Measurements from ENCODE around the gene DNAJB14. TPM values are rescaled to one million over a fixed set of nuclear protein-coding genes. Genes with fewer than 3 reads are reported as not detected.
A peak's percentile ranks its signal among the peaks of the same experiment; 100 is the strongest.

Gene DNAJB14
- total RNA-seq, 1 donor from 2014 or later, result 32.1 TPM

GRCh38 chr4:99887837-99888236, 58.6 kb downstream of the DNAJB14 start:
- H3K27me3 ChIP-seq (ENCODE audit: control insufficient read depth, insufficient read depth, low read length), result no peaks in the 10 kb centered on the region
- no peak for TF ChIP-seq CTCF (IDR thresholded peaks at IDR 0.05; ENCODE audit: insufficient read depth, low read length, severe bottlenecking)
- H3K36me3 ChIP-seq (ENCODE audit: control insufficient read depth, insufficient read depth, low read length), result peaks cover 1% of the 10 kb centered on the region
- FAIRE-seq, result no peak
- no peak for DNase-seq (ENCODE audit: low read depth)
- H3K4me3 ChIP-seq (ENCODE audit: low read depth, low read length), result no peak overlapping the region

GRCh38 chr4:99886146-99886545, 60.3 kb downstream of the DNAJB14 start:
- no peak for TF ChIP-seq CTCF (IDR thresholded peaks at IDR 0.05; ENCODE audit: insufficient read depth, low read length, severe bottlenecking)
- H3K27me3 ChIP-seq (ENCODE audit: control insufficient read depth, insufficient read depth, low read length), result no peaks in the 10 kb centered on the region
- no peak for FAIRE-seq
- H3K36me3 ChIP-seq (ENCODE audit: control insufficient read depth, insufficient read depth, low read length), result peaks cover 3% of the 10 kb centered on the region
- no peak for DNase-seq (ENCODE audit: low read depth)
- H3K4me3 ChIP-seq (ENCODE audit: low read depth, low read length), result no peak overlapping the region

- H3K36me3 ChIP-seq (ENCODE audit: control insufficient read depth, insufficient read depth, low read length), result peaks cover 3% of the 10 kb centered on the region
Observed at GRCh38 chr4:99885687-99886086, 60.7 kb downstream of the DNAJB14 start.

GRCh38 chr4:99885063-99885664, 61.3 kb downstream of the DNAJB14 start:
- peak; percentile 41 for DNase-seq (ENCODE audit: low read depth)
- Histone ChIP-seq H3K27me3 (ENCODE audit: control insufficient read depth, insufficient read depth, low read length) (no peaks in the 10 kb centered on the region), H3K4me3 (ENCODE audit: low read depth, low read length) (no peak overlapping the region), H3K36me3 (ENCODE audit: control insufficient read depth, insufficient read depth, low read length) (peaks cover 6% of the 10 kb centered on the region)
- no peak for FAIRE-seq
- peak; percentile 40 for TF ChIP-seq CTCF (IDR thresholded peaks at IDR 0.05; ENCODE audit: insufficient read depth, low read length, severe bottlenecking)

More at GRCh38 chr4:99885687-99886086, 60.7 kb downstream of the DNAJB14 start:
- Histone ChIP-seq H3K4me3 (ENCODE audit: low read depth, low read length) (no peak overlapping the region), H3K27me3 (ENCODE audit: control insufficient read depth, insufficient read depth, low read length) (no peaks in the 10 kb centered on the region)
- TF ChIP-seq CTCF (IDR thresholded peaks at IDR 0.05; ENCODE audit: insufficient read depth, low read length, severe bottlenecking), result no peak
- no peak for DNase-seq (ENCODE audit: low read depth)
- FAIRE-seq, result no peak

GRCh38 chr4:99879458-99879857, 67.0 kb downstream of the DNAJB14 start:
- DNase-seq (ENCODE audit: low read depth), result peak; percentile 81
- Histone ChIP-seq H3K27me3 (ENCODE audit: control insufficient read depth, insufficient read depth, low read length) (no peaks in the 10 kb centered on the region), H3K36me3 (ENCODE audit: control insufficient read depth, insufficient read depth, low read length) (peaks cover 5% of the 10 kb centered on the region), H3K4me3 (ENCODE audit: low read depth, low read length) (no peak overlapping the region)
- no peak for FAIRE-seq
- TF ChIP-seq CTCF (IDR thresholded peaks at IDR 0.05; ENCODE audit: insufficient read depth, low read length, severe bottlenecking), result no peak

GRCh38 chr4:99878604-99879003, 67.8 kb downstream of the DNAJB14 start:
- no peak for TF ChIP-seq CTCF (IDR thresholded peaks at IDR 0.05; ENCODE audit: insufficient read depth, low read length, severe bottlenecking)

More at GRCh38 chr4:99878604-99879003, 67.8 kb downstream of the DNAJB14 start:
- Histone ChIP-seq H3K36me3 (ENCODE audit: control insufficient read depth, insufficient read depth, low read length) (peaks cover 5% of the 10 kb centered on the region), H3K4me3 (ENCODE audit: low read depth, low read length) (no peak overlapping the region), H3K27me3 (ENCODE audit: control insufficient read depth, insufficient read depth, low read length) (no peaks in the 10 kb centered on the region)
- FAIRE-seq (no peak), DNase-seq (ENCODE audit: low read depth) (no peak)

Data from bronchial epithelial cell (primary cell).